GM06990 (cell line): Measurements from ENCODE around the gene SCLY.

ENCODE experiments used
- DNase-seq: peaks from one replicate; pipeline ENCODE4 v3.0.0-alpha.2; 2011; ENCODE audit not compliant: insufficient read length; ENCODE audit errors: extremely low read depth
- H3K27me3 ChIP-seq: replicated peaks from 2 replicates; pipeline ENCODE4 v1.6.0; 2011; ENCODE audit warnings: low read length; ENCODE audit not compliant: control insufficient read depth, insufficient read depth
- H3K36me3 ChIP-seq: 2 replicates; pipeline ENCODE4 v1.5.1; 2011; ENCODE audit warnings: low read length; ENCODE audit not compliant: control insufficient read depth, insufficient read depth
- H3K4me3 ChIP-seq: replicated peaks from 2 replicates; pipeline ENCODE4 v1.5.1; 2011; ENCODE audit warnings: low read depth, mild to moderate bottlenecking, control low read depth, low read length
- CTCF ChIP-seq: IDR thresholded peaks from 2 replicates; pipeline ENCODE4 v1.5.1; 2011; ENCODE audit warnings: low read length, control low read depth, mild to moderate bottlenecking, inconsistent platforms; ENCODE audit not compliant: insufficient read depth, poor library complexity, severe bottlenecking

SCLY gene

GRCh38 chr2:238128534-238129001 lies 67.8 kb downstream of the SCLY start:
- H3K4me3 ChIP-seq: no peak overlapping the region
- no peak for TF ChIP-seq CTCF
- no peak for DNase-seq
- H3K36me3 ChIP-seq: no peaks in the 10 kb centered on the region; the same call in 1 of the 2 replicates
- no peaks in the 10 kb centered on the region for H3K27me3 ChIP-seq

- Histone ChIP-seq H3K27me3 (no peaks in the 10 kb centered on the region), H3K36me3 (no peaks in the 10 kb centered on the region; the same call in 1 of the 2 replicates), H3K4me3 (no peak overlapping the region)
- no peak for TF ChIP-seq CTCF
- DNase-seq: no peak
These were observed 68.6 kb downstream of the SCLY start for GRCh38 chr2:238129166-238130010.

DNA sequence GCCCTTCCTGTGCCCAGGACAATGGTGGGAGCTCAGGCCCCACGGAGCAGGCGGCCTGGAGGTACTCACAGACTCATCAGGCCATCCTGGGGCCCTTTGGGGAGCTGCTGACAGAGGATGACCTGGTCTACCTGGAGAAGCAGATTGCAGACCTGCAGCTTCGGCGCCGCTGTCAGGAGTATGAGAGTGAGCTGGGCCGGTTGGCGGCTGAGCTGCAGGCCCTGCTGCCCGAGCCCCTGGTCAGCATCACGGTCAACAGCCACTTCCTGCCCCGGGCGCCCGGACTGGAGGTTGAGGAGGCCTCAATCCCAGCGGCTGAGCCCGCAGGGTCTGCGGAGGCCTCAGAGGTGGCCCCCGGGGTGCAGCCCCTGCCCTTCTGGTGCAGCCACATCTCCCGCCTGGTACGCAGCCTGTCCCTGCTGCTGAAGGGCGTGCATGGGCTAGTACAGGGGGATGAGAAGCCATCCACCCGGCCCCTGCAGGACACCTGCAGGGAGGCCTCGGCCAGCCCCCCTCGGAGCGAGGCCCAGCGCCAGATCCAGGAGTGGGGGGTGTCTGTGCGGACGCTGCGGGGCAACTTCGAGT lies 69.4 kb downstream of the SCLY start:
- no peaks in the 10 kb centered on the region; the same call in 1 of the 2 replicates for H3K36me3 ChIP-seq
- H3K4me3 ChIP-seq: no peak overlapping the region
- DNase-seq: no peak
- no peaks in the 10 kb centered on the region for H3K27me3 ChIP-seq
- no peak for TF ChIP-seq CTCF

DNA sequence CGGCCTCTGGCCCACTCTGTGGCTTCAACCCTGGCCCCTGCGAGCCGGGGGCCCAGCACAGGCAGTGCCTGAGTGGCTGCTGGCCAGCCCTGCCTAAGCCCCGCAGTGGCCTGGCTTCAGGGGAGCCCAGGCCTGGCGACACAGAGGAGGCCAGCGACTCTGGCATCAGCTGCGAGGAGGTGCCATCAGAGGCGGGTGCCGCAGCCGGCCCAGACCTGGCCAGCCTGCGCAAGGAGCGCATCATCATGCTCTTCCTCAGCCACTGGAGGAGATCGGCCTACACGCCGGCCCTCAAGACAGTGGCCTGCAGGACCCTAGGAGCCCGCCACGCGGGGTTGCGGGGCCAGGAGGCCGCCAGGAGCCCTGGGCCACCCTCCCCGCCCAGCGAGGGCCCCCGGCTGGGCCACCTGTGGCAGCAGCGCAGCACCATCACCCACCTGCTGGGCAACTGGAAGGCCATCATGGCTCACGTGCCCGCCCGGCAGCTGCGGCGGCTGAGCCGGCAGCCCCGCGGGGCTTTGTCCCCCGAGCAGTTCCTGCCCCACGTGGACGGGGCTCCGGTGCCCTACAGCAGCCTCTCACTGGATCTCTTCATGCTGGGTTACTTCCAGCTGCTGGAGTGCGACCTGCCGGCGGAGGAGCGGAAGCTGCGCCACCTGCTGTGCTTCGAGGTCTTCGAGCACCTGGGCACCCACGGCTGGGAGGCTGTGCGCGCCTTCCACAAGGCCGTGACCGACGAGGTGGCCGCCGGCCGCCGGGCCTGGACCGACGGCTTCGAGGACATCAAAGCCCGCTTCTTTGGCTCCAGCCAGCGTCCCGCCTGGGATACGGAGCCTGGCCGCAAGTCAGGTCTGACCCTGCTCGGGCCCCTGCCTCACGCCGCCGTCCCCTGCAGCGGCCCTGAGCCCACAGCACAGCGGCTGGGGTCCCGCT lies 70.2 kb downstream of the SCLY start:
- TF ChIP-seq CTCF: no peak
- H3K27me3 ChIP-seq: no peaks in the 10 kb centered on the region
- no peaks in the 10 kb centered on the region; the same call in 1 of the 2 replicates for H3K36me3 ChIP-seq
- DNase-seq: no peak
- no peak overlapping the region for H3K4me3 ChIP-seq

DNA sequence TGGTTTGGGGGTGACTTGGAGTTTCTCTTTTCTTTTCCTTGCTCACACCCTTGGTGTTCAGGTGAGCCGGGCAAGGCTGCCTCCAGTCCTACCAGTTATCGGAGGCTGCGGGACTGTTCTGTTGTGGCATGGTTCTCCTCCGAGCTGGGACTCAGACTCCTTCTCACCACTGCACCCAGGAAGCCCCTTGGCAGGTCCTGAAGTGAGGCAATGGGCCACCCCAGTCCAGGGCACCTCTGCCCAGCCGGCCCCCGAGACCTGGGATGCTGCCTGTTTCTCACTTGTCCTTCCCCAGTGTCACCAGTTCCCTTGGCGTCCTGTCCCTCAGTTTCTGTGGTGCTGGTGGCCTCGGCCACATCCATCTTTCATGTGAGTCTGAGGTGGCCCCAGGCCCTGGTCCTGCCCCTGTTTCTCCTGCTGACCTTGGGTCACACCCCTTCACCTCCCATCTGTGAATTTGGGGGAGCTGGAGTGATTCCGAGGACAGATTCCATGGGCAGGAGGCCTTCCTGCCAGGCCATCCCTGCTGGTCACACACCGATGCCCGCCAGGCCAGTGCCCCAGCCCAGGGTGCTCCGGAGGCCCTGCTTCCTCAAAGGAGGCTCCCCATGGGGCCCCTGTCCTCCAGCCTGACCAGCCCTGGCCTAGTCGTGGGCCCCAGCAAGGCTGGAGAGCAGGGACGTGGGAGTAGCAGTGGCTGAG lies 71.1 kb downstream of the SCLY start:
- no peak for DNase-seq
- H3K4me3 ChIP-seq: no peak overlapping the region
- no peaks in the 10 kb centered on the region for H3K27me3 ChIP-seq
- TF ChIP-seq CTCF: no peak
- no peaks in the 10 kb centered on the region; the same call in 1 of the 2 replicates for H3K36me3 ChIP-seq
